DOHH2 (cell line): Measurements from ENCODE around the gene KLC4.

ENCODE experiments used
- EZH2phosphoT487 ChIP-seq: fragments of 200-600 bp; sonication (generic); IDR thresholded peaks from 2 replicates; pipeline ENCODE4 v1.6.1; 2017; ENCODE audit warnings: borderline replicate concordance, mild to moderate bottlenecking, antibody characterized with exemption, low read length, moderate library complexity, mixed read lengths
- TF ChIP-seq, protein P1 (sequence below): fragments of 200-600 bp; sonication (generic); IDR thresholded peaks from one replicate; pipeline ENCODE4 v1.5.1; 2014; ENCODE audit warnings: antibody characterized with exemption, mild to moderate bottlenecking, low read depth, low read length; ENCODE audit not compliant: poor library complexity, severe bottlenecking

DNA sequence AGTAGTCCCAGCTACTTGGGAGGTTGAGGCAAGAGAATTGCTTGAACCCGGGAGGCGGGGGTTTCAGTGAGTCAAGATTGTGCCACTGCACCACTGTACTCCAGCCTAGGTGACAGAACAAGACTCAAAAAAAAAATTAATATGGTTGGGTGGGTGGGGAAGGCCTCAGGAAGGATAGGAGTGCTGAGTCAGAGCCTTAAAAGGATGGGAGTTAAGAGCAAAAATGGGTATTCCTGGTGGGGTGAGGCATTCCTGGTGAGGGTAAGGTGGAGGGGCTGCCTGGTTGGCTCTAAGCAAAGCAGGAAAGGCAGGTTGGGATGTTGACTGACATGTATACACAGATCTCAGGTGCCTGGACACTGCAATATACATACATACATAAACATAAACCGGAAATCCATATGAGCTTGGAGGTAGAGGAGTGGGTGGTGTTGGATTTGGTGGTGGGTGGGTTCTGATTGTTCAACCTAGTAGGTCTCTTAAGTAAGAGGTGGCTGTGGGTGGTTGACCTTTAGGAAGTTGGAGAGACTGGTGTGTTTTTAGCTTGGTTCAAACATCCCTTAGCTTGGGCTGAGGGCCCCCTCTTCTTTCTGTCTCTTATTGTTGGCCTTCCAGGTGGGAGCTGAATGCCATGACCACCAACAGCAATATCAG, 39.3 kb upstream of the KLC4 start:
- TF ChIP-seq, protein P1, sequence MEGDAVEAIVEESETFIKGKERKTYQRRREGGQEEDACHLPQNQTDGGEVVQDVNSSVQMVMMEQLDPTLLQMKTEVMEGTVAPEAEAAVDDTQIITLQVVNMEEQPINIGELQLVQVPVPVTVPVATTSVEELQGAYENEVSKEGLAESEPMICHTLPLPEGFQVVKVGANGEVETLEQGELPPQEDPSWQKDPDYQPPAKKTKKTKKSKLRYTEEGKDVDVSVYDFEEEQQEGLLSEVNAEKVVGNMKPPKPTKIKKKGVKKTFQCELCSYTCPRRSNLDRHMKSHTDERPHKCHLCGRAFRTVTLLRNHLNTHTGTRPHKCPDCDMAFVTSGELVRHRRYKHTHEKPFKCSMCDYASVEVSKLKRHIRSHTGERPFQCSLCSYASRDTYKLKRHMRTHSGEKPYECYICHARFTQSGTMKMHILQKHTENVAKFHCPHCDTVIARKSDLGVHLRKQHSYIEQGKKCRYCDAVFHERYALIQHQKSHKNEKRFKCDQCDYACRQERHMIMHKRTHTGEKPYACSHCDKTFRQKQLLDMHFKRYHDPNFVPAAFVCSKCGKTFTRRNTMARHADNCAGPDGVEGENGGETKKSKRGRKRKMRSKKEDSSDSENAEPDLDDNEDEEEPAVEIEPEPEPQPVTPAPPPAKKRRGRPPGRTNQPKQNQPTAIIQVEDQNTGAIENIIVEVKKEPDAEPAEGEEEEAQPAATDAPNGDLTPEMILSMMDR = no peak
- no peak for TF ChIP-seq EZH2phosphoT487
